K562 (cell line): ENCODE results near the gene ACSF2. TPM values are rescaled to one million over a fixed set of nuclear protein-coding genes. Genes with fewer than 3 reads are reported as not detected.

ENCODE experiments used
- ATAC-seq: fragments of 200-7000 bp; cut with Tn5 transposase; 3 replicates; pipeline ENCODE4 v1.9.1; 2020; ENCODE audit warnings: moderate library complexity
- BruUV-seq: library from RNA; stranded (reverse); fragments of 400-500 nt; replicated peaks from 2 replicates; lab custom pipeline; 2021; lab: Mats Ljungman, UMichigan
- CTCF ChIA-PET: fragments of 300-600 bp; formaldehyde crosslinking; extraction: SDS; loops from one replicate; lab custom pipeline; 2021; ENCODE audit warnings: low intra/inter-chr PET ratio; lab: Yijun Ruan, JAX
- POLR2A ChIA-PET: fragments of 300-600, 350-650 bp; sonication (Branson Sonifier 250); formaldehyde crosslinking; extraction: SDS; loops from one replicate; lab custom pipeline; 2021; ENCODE audit warnings: antibody characterized with exemption, inconsistent platforms; lab: Yijun Ruan, JAX
- DNase-seq, 4 experiments: peaks; one replicate each; pipeline versions ENCODE4 v3.0.0 to v3.0.0-alpha.2; 2011 to 2018; ENCODE audit warnings: low spot score in 3 of 4, mixed read lengths in 3 of 4; ENCODE audit errors: extremely low read depth in 1 of 4
- FAIRE-seq: peaks from 2 replicates; lab custom pipeline; 2011; peaks lifted over from hg19 to GRCh38; lab: Jason Lieb, UNC
- H2AFZ ChIP-seq: 2 replicates; pipeline ENCODE4 v1.6.0; 2011; ENCODE audit warnings: low read depth, low read length, control low read depth, inconsistent platforms
- H3K27ac ChIP-seq: fragments of 200-600 bp; 3 replicates; pipeline ENCODE4 v1.8.0; 2011; ENCODE audit warnings: low read depth, mild to moderate bottlenecking, control low read depth, inconsistent platforms, low read length, moderate library complexity, mixed read lengths; ENCODE audit errors: extremely low read depth
- H3K27me3 ChIP-seq, 2 experiments: fragments of 300-600 bp in 1 of 2; 2 replicates in 1 of 2; 3 replicates in 1 of 2; pipeline versions ENCODE4 v1.6.0 to v1.8.0; 2011; ENCODE audit warnings: inconsistent platforms in 2 of 2, low read length in 2 of 2, mild to moderate bottlenecking in 1 of 2, mixed read lengths in 1 of 2, moderate library complexity in 1 of 2; ENCODE audit not compliant: control insufficient read depth in 2 of 2, insufficient read depth in 2 of 2
- H3K36me3 ChIP-seq: fragments of 300-600 bp; 3 replicates; pipeline ENCODE4 v1.8.0; 2011; ENCODE audit warnings: mild to moderate bottlenecking, low read length, inconsistent platforms; ENCODE audit not compliant: control insufficient read depth, insufficient read depth
- H3K4me1 ChIP-seq, 2 experiments: fragments of 200-600 bp in 1 of 2; replicated peaks in 1 of 2; 2 replicates in 1 of 2; 3 replicates in 1 of 2; pipeline versions ENCODE4 v1.5.1 to v1.8.0; 2011; ENCODE audit warnings: inconsistent platforms in 2 of 2, low read length in 2 of 2, mild to moderate bottlenecking in 1 of 2, mixed read lengths in 1 of 2, moderate library complexity in 1 of 2; ENCODE audit not compliant: control insufficient read depth in 2 of 2, insufficient read depth in 2 of 2
- H3K4me2 ChIP-seq: 2 replicates; pipeline ENCODE4 v1.6.1; 2011; ENCODE audit warnings: low read length, control low read depth, inconsistent platforms, mixed read lengths; ENCODE audit not compliant: insufficient read depth
- H3K4me3 ChIP-seq: fragments of 200-600 bp; sonication (generic), shearing (Covaris generic); 2 replicates; pipeline ENCODE4 v1.5.1; 2016; ENCODE audit warnings: control low read depth, inconsistent platforms
- H3K79me2 ChIP-seq: fragments of 200-600 bp; 3 replicates; pipeline ENCODE4 v1.8.0; 2011; ENCODE audit warnings: low read length, inconsistent platforms; ENCODE audit not compliant: control insufficient read depth, insufficient read depth
- H3K9ac ChIP-seq, 2 experiments: 2 replicates each; pipeline versions ENCODE4 v1.6.0 to v1.6.1; 2011; ENCODE audit warnings: low read depth in 2 of 2, low read length in 2 of 2, control low read depth in 1 of 2, inconsistent platforms in 1 of 2, mild to moderate bottlenecking in 1 of 2, mixed read lengths in 1 of 2; ENCODE audit not compliant: insufficient read depth in 1 of 2
- H3K9me1 ChIP-seq: one replicate; pipeline ENCODE4 v1.6.0; 2011; ENCODE audit warnings: inconsistent platforms, mild to moderate bottlenecking, low read length, moderate library complexity; ENCODE audit not compliant: control insufficient read depth, insufficient read depth
- H3K9me3 ChIP-seq: replicated peaks from 2 replicates; pipeline ENCODE4 v1.5.1; 2011; ENCODE audit warnings: low read depth, low read length, inconsistent platforms; ENCODE audit not compliant: control insufficient read depth, insufficient read depth
- H4K20me1 ChIP-seq: replicated peaks from 2 replicates; pipeline ENCODE4 v1.6.1; 2011; ENCODE audit warnings: low read length, inconsistent platforms, mixed read lengths; ENCODE audit not compliant: control insufficient read depth, insufficient read depth
- CEBPB ChIP-seq: fragments of 450-650 bp; IDR thresholded peaks from 2 replicates; pipeline ENCODE4 v1.6.1; 2016; ENCODE audit warnings: missing genetic modification characterization, missing compliant biosample characterization
- CEBPG ChIP-seq, 3 experiments: fragments of 200-800 bp in 1 of 3; sonication (Bioruptor generic) in 1 of 3; sonication (generic) in 1 of 3; formaldehyde crosslinking in 1 of 3; IDR thresholded peaks in 2 of 3; conservative IDR thresholded peaks in 1 of 3; 2 replicates each; pipeline versions ENCODE4 v1.6.1 to v1.8.0; 2016 to 2022; ENCODE audit warnings: missing compliant biosample characterization in 2 of 3, missing genetic modification characterization in 2 of 3, mild to moderate bottlenecking in 1 of 3, missing genetic modification reagents in 1 of 3
- KDM4B ChIP-seq, 2 experiments: fragments of 450-650 bp in 1 of 2; sonication (generic) in 1 of 2; IDR thresholded peaks; 2 replicates each; pipeline ENCODE4 v1.6.1; 2016 to 2017; ENCODE audit warnings: borderline replicate concordance in 2 of 2, antibody characterized with exemption in 1 of 2, low read depth in 1 of 2, mild to moderate bottlenecking in 1 of 2
- KLF6 ChIP-seq: fragments of 250-450 bp; sonication (Bioruptor Pico); IDR thresholded peaks from 2 replicates; pipeline ENCODE4 v1.4.0; 2020; ENCODE audit warnings: mild to moderate bottlenecking, moderate library complexity, borderline replicate concordance
- PTRF ChIP-seq: fragments of 450-650 bp; IDR thresholded peaks from 2 replicates; pipeline ENCODE4 v1.6.1; 2016; ENCODE audit warnings: mild to moderate bottlenecking, missing genetic modification characterization, missing compliant biosample characterization
- RREB1 ChIP-seq: fragments of 250-450 bp; sonication (Bioruptor Pico); IDR thresholded peaks from 2 replicates; pipeline ENCODE4 v1.4.0; 2020
- ZBTB17 ChIP-seq: fragments of 450-650 bp; formaldehyde crosslinking; IDR thresholded peaks from 2 replicates; pipeline ENCODE4 v1.4.0; 2020; ENCODE audit warnings: mild to moderate bottlenecking
- ZNF24 ChIP-seq: fragments of 450-650 bp; IDR thresholded peaks from 2 replicates; pipeline ENCODE4 v1.6.1; 2016
- ZNF589 ChIP-seq: fragments of 200-800 bp; sonication (Bioruptor generic); IDR thresholded peaks from 2 replicates; pipeline ENCODE4 v1.6.1; 2016; ENCODE audit warnings: low read depth, missing genetic modification characterization, missing compliant biosample characterization
- WGBS: fragments of 100-300 bp; shearing (Covaris generic); methylation state at CpG from one replicate; pipeline ENCODE4 v1.1.6; 2016; ENCODE audit warnings: low coverage, mixed read lengths; ENCODE audit not compliant: insufficient coverage; ENCODE audit errors: missing lambda C conversion rate; 5-methylcytosine and 5-hydroxymethylcytosine counted together
- in situ Hi-C: fragments of 300-500 bp; cut with MboI; formaldehyde crosslinking; loops from 4 replicates; pipeline ENCODE4 v1.15.0; 2018; ENCODE audit warnings: inconsistent platforms, mixed read lengths
- intact Hi-C: fragments of 100-400 bp; cut with micrococcal nuclease; formaldehyde crosslinking; loops from 2 replicates; pipeline ENCODE4 v1.14.2; 2022
- polyA plus RNA-seq, 8 experiments: library from polyadenylated mRNA; depleted of rRNA in 4 of 8; stranded (reverse) in 5 of 8; unstranded in 3 of 8; fragments of >200 nt; fragmentation: Nextera tagmentation in 2 of 8; fragmentation: Illumina TruSeq in 1 of 8; extraction: Ambion mirVana in 2 of 8; extraction: Trizol in 1 of 8; gene quantifications; 2 replicates each; pipeline versions ENCODE4 v1.2.1 to v1.2.3, GENCODE V29; 2011 to 2014; ENCODE audit warnings: inconsistent platforms in 1 of 8, missing spikeins in 1 of 8
- total RNA-seq, 7 experiments: library from RNA; depleted of rRNA in 6 of 7; stranded (reverse); fragments of >200 nt in 6 of 7; fragmentation: Illumina TruSeq in 2 of 7; extraction: Trizol in 2 of 7; gene quantifications; 2 replicates each; pipeline versions ENCODE4 v1.2.1 to v1.2.3, GENCODE V29; 2011 to 2021; ENCODE audit warnings: low replicate concordance in 1 of 7

ACSF2 gene
- total and polyA plus RNA-seq, 9 of the 15 experiments (the other 6 are each of a cell fraction or from before 2014, with no cell fraction given), result 0.89 to 6.1 (median 3.5) TPM

GRCh38 chr17:50420419-50421112 is 5.5 kb upstream of the ACSF2 start:
- Histone ChIP-seq H3K4me2 (no peak overlapping the region; the same call in 1 of the 2 replicates), H3K27ac (no peak overlapping the region; the same call in 2 of the 3 replicates), H3K79me2 (no peaks in the 10 kb centered on the region), H3K4me1 (peaks cover 20% of the 10 kb centered on the region in 2 experiments), H3K9ac (no peak overlapping the region), H3K4me3 (no peak overlapping the region), H4K20me1 (no peaks in the 10 kb centered on the region), H3K9me1 (no peaks in the 10 kb centered on the region), H3K9me3 (no peaks in the 10 kb centered on the region), H3K36me3 (no peaks in the 10 kb centered on the region), H3K27me3 (no peaks in the 10 kb centered on the region), H2AFZ (peak overlapping the region; percentile 86)
- 91% methylated on average over 6 of the region's 6 CpGs for whole genome bisulfite sequencing
- BruUV-seq, result no TSS peak
- FAIRE-seq (no peak), ATAC-seq (no peak), DNase-seq (no peak)
- intact Hi-C loops, result no loop called here
- in situ Hi-C loops, result no loop called here
- CTCF ChIA-PET, result no interaction called here
- POLR2A ChIA-PET, result interaction anchor here (0.6 to 1.8 kb wide), 3 partner anchors 9 to 24 kb away, joined by 3 to 5 read pairs (median 4); partner anchors contain the start of gene LRRC59
- TF ChIP-seq ZNF589 (CRISPR knock-in tag), result 0 out of 2 replicates have a peak, but pooled peaks have one; percentile 20
- TF ChIP-seq CEBPG (CRISPR knock-in tag; IDR thresholded peaks at IDR 0.05), result no peak
- peak in 1 of 2 experiments; percentile 30; a peak in 1 of 4 replicates for TF ChIP-seq CEBPG (tag; conservative IDR thresholded peaks at IDR 0.05 in 1 of 2, IDR thresholded peaks at IDR 0.05 in 1 of 2)
- peak; percentile 82 for TF ChIP-seq CEBPB
- TF ChIP-seq KDM4B (IDR thresholded peaks at IDR 0.05; ENCODE audit: borderline replicate concordance in 2 of 2, low read depth in 1 of 2), result no peak
- no peak for TF ChIP-seq ZNF24
- no peak for TF ChIP-seq KLF6 (CRISPR knock-in tag)
- no peak for TF ChIP-seq RREB1
- TF ChIP-seq ZBTB17, result no peak
- TF ChIP-seq PTRF, result no peak
- TF ChIP-seq, all 486 proteins: peak for 3
